ENCODE measurements around the gene ZNF197.
"Not testable (repeated sequence)": the region's sequence is repeated elsewhere in the genome, so short reads cannot be mapped to it uniquely, and the experiment has no call there.

The ZNF197 gene

DNA sequence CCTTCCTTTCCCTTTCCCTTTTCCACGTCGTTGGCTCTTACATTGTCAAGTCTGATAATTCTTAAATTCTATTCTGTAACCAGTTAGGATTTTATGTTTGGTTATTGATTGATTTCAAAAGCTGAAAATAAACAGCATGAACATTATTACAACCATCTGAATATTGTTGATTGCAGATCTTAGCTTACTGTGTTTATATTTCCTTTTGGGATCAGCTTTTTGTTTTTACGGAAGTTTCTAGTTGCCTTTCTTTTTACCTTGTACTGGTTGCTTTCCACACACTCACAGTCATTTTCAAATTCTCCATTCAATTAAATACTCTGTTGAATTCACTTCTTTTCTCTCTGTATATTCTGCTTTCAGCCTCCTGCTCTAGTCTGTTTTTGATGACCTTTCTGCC is 40.3 kb downstream of the ZNF197 start:
- DNase-seq (ENCODE audit: low read depth), result no peak

DNA sequence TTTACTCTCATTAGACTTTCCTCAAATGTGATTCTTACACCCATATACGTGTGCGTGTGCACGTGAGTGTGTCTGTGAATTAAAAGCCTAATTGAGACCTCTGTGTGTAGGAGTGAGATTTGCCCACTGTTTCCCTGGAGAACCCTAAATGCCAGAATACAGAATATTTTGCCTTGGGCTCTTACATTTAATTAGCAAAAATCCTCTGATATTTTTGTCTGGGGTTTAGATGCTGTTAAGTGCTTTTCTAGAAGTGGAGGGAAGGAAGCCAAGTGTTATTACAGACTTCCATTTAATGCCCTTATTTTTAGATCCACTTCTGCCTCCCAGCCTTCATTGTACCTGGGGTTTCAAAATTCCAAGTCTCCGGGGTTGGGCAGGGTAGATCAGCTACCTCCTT is 41.5 kb downstream of the ZNF197 start:
- no peak for DNase-seq (ENCODE audit: low read depth)

DNA sequence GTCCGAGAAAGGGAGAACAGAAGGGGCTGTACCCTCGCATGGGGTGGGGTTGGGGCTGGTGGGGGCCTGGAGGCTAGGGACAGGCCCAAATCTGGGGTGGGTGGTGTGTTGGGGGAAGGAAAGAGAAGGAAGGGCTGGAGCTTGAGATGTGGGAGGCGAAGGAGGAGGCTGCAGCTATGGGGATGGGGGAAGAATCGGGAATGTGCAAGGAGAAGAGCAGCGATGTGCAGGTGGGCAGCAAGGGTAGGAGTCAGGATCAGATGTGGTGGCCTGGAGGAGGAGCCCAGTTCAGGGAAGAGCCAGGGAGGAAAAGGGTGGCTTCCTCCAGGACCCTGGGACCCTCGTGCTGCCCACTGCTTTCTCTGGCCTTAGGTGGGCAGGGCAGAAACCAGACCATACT is 44.9 kb downstream of the ZNF197 start:
- DNase-seq (ENCODE audit: low read depth), result no peak

DNA sequence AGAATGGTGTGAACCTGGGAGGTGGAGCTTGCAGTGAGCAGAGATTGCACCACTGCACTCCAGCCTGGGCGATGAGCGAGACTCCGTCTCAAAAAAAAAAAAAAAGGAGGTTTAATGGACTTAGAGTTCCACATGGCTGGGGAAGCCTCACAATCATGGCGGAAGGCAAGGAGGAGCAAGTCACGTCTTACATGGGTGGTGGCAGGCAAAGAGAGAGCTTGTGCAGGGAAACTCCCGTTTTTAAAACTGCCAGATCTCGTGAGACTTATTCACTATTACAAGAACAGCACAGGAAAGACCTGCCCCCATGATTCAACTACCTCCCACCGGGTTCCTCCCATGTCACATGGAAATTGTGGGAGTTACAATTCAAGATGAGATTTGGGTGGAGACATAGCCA is 48.6 kb downstream of the ZNF197 start:
- DNase-seq (ENCODE audit: low read depth), result not testable (repeated sequence)

DNA sequence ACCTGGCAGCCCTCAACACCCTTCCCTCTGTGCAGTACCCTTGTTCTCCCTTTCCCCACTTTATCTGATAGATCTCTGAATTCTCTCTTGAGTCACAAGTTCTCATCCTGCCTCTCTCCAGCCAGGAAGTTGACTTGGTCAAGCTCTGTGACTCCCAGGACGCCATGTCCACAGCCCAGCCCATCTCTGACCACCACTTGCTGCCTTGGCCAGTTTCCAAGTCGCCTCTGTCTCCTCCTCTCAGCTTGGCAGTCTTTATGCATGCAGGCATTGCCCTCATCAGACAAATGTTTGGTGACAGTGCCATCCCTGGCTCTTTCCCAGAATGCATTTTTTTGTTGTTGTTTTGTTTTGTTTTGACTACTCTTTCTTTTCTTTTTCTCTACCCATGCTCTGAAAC is 49.4 kb downstream of the ZNF197 start:
- no peak for DNase-seq (ENCODE audit: low read depth)

DNA sequence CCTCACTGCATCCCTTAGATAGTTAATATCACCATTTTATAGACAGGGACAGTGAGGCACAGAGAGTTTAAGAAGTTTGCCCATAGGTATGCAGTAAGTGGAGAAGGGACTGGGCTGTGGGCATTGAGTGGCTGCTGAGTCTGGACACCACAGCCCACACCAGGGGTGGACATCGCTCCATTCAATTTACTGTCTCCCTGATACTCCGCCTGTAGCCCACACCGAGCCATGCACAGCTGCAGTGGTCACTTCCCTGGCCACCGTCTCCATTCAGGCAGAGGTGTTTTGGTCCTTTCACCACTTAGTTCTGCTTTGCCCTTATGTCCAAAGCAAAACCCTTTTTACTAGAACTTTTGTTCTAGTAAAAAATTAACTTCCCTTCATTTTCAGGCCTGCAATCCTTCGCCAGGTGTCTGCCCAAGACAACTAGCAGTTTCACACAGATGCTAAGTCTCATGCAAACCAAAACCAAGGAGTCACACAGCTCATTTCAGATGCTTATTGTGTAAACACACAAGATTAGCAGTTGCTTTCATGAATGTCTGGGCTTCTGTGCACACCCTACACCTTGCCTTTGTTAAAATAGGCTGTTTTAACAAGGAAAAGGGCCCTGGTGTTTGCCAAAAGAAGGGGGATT is 53.8 kb downstream of the ZNF197 start:
- no peak for DNase-seq (ENCODE audit: low read depth)

DNA sequence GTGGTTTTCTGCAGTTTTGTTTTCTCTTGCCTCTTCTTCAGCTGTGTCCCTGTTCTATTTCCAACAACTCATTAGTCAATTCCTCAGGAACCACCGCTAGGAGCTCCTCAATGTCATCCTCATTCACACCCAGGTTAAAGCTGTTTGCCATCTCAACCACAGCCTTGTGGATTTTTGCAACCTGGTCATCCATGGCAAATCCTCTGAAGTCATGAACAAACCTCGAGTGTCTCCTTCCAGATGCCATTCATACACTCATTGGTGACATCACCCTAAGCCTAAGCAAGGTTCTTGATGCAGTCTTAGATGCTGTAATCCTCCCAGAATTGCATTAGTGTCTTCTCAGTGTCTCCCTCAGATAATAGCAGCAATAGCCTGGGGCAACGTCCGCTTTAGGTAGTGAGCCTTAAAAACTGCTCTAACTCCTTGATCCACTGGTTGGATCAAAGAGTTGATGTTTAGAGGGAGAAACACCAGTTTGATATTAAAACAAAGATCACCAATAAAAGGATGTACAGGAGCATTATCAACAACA is 56.2 kb downstream of the ZNF197 start:
- DNase-seq (ENCODE audit: low read depth), result no peak

DNA sequence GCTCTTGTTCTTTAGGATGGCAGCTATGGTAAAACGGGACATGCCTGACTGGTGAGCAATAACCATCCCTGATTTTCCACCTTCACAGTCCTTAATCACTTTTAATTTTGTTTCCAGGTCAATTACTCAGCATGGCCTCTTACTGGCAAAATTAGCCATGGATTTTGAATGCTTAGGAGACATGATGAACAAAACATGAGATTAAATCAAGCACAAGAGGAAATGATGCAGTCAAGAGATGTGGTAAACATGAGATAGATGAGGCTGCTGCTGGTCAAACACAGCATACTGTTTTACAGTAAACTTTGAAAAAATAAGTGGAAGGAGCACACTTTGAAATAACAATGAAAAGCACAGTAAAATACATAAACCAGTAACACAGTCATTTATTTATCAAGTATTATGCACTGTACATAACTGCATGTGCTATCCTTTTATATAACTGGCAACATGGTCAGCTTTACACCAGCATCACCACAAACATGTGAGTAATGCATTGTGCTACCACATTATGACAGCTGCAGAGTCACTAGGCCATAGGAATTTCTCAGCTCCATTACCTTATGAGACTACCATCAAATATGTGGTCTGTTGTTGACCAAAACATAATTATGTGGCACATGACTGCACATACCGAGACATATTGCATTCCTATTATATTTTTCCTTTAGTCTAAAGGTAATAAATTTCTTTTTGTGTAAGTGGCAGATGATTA is 57.5 kb downstream of the ZNF197 start:
- no peak for DNase-seq (ENCODE audit: low read depth)

DNA sequence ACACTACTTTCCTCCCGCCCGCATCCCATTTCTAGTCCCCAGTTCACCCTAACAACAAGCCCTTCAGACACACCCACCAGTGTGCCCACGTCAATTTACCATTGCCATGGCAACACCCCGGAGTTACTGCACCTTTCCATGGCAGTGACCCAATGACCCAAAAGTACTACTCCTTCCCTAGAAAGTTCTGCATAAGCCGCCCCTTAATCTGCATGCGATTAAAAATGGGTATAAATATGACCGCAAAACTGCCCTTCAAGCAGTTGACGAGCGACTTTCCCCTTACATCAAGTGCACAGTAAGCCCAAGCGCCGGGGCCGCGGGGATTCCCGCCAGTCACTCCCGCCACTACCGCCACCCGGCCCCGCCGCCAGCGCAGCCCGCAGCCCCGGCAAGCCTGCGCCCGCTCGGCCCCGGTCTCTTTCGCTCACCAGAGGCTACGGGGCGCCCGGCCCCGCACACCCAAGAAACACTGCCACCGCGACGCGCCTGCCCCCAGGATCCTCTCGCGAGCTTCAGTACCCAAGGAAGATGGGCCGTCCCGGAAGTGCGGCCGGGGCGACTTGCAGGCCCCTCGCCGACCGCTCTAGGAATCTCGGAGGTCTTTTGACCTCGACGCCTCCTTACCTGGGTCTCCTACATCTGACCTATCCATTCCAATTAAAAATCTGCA is 60.4 kb downstream of the ZNF197 start:
- DNase-seq (ENCODE audit: low read depth), result peak; percentile 31

DNA sequence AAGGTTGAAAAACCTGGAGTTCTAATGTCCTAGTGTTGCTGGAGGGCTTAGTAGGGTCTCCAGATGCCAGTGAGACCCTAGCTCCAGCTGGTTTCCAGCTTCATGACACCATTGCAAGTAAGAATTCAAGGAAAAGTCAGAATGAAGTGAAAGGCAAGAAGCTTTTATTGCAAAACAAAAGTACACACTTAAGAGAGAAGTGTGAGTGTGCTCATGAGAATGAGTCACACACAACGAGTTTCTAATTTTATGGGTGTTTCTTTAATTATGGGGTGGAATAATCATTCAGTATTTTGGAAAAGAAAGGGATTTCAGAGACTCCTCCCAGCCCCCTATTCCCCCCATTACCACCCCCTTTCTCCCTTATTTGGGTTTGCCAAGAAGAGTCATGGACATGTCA is 63.1 kb downstream of the ZNF197 start:
- no peak for DNase-seq (ENCODE audit: low read depth)

Data from activated T-helper 9 cell treated with anti-CD3 and anti-CD28 coated beads, Interleukin-2, amount 50 U/mL, for 16 hours (primary cell).